ENCODE data around the gene GLIS2.

GRCh38 chr16:4382795-4383357, 67.0 kb downstream of the GLIS2 start:
- TF ChIP-seq EZH2 (IDR thresholded peaks at IDR 0.05; ENCODE audit: borderline replicate concordance, low read length) (no peak), CTCF (IDR thresholded peaks at IDR 0.05; ENCODE audit: low read length) (no peak)

Data from OCI-LY1 (cell line).